Stimulated activated CD8-positive, alpha-beta memory T cell treated with anti-CD3 and anti-CD28 coated beads, Interleukin-15, amount 100 ng/mL, for 1 hour (primary cell): ENCODE measurements around the gene SPATA20.

Source experiments
- DNase-seq: peaks from one replicate; pipeline ENCODE4 v3.0.0-alpha.2; 2020; ENCODE audit warnings: low read depth

The SPATA20 gene

DNA sequence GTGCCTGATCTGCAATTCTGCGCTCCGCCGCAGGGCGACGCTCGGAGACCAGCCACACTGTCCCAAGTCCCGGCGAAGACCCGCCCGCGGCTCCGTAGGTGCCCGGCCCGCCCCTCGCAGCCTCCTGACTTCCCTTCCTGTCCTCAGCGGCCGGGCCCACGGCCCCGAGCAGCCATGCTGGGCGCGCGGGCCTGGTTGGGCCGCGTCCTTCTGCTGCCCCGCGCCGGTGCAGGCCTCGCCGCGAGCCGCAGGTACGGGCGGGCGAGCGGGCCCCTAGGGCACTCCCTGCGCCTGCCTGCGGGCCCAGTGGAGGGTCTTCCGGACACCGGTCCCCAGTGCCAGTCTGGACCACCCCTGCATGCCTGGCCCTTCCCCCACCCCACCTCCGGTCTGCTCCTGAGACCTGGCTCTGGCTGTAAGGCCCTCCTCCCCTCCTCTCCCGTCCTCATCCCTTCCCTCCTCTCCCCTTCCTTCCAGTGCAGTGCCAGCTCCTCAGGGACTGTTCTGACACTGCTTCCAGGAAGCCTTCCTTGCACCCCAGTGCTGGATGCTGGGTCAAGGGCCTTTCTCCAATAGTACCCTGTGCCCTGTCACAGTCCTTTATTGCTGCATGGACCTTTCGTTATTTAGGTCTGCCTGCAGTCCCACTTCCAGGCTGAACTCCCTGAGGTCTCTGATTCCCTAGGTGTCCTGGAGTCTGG, at the start of gene SPATA20:
SPATA20 (plus strand) TSS at position 140 of the 701 bp plus-strand sequence; CDS start at position 175, 35 bp downstream.
- DNase-seq = peak; percentile 67

- DNase-seq = no peak
Observed at GRCh38 chr17:50498021-50498874, 48.7 kb upstream of the SPATA20 start.

- DNase-seq = no peak
Observed at GRCh38 chr17:50499270-50499669, 47.7 kb upstream of the SPATA20 start.

DNA sequence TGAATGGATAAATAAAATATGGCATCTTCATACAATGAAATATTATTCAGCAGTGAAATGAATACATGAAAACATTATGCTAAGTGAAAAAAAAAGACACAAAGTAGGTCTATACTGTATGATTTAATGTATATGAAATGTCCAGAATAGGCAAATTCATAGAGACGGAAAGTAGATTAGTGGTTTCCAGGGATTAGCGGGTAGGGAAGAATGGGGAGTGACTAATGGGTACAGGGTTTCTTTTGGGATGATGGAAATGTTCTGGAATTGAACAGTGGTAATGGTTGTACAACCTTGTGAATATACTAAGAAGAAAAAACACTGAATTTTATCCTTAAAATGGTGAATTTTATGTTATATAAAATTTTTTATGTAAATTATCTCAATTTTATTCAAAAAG, 47.3 kb upstream of the SPATA20 start:
- no peak for DNase-seq

- no peak for DNase-seq
Observed at GRCh38 chr17:50501054-50501453, 45.9 kb upstream of the SPATA20 start.

GRCh38 chr17:50502301-50502990, 44.5 kb upstream of the SPATA20 start:
- DNase-seq = no peak

- no peak for DNase-seq
Observed at GRCh38 chr17:50505591-50506130, 41.3 kb upstream of the SPATA20 start.

- DNase-seq = no peak
Observed at GRCh38 chr17:50506298-50506697, 40.7 kb upstream of the SPATA20 start.

DNA sequence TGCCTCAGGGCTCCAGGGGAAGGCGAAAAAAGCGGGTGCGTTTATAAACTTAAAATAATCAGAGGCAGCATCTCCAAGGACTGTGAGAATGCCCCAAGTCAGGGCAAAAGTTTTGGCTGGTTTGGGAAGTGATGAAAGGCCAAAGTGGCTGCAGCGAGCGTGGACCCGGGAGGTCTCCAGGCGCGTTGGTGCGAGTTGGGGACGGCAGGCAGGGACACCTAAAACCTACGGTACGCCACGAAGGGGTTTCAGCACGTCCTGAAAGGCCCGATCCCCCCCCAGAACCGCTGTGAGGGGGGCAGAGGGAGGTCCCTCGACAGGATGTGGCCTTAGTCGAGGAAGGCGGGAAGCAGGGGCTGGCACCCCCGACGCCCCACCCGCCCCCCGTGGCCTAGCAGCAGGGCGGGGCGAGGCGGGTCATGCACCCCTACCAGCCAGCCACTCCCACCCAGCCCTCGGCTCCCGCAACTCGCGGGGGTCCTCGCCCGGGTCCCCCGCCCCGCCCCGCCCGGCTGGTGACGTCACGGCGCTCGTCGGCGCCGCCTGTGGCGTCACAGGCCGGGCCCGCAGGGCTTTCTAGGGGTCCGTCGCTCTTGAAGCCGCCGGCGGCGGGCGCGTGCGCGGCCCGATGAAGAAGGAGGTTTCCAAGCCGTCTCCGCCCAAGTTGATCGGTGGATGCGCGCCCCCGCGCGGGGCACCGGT, 39.0 kb upstream of the SPATA20 start, which contains the start of gene MYCBPAP:
MYCBPAP (plus strand) TSS at position 569 of the 702 bp plus-strand sequence. CDS start 236 bp downstream, outside the sequence.
- peak; percentile 63 for DNase-seq

GRCh38 chr17:50508573-50509460, 38.2 kb upstream of the SPATA20 start:
- no peak for DNase-seq

DNA sequence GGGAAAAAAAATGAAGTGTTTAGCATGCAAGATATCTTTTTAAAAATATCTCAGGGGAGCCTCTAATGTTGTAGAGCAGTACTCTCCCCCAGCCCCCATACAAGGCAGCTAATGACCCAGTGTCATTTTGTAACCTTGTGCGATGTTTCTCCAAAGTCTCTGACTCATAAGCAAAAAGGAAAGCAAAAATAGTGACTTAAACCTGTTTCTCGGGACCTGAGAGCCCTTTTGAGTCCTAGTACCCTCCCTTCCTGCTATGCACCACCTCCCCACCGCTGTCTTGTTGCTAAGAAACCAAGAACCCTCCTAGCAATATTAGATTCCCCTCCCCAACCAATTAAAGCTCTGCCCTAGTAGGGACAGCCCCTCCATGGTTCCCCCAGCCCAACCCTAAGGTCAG, 35.9 kb upstream of the SPATA20 start:
- DNase-seq = no peak

DNA sequence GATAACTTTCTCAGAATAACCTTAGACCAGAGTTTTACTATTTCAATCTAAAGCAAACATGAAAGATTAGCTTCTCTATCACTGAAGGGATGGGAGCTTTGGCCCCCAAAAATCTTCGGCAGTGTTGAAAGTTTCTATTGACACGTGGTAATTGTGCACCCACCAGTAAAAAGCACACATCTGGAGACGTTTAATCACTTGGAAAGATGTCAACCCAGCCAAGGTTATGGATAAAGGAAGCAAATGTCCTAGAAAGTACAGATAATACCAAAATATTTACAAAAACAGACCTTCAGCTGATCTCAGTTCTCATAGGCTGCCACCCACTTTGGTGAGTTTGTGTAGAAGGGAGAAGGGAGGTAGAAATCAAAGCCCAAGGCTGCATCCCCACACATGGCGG, 33.5 kb upstream of the SPATA20 start:
- no peak for DNase-seq

GRCh38 chr17:50514388-50514787, 32.6 kb upstream of the SPATA20 start:
- DNase-seq = no peak

DNA sequence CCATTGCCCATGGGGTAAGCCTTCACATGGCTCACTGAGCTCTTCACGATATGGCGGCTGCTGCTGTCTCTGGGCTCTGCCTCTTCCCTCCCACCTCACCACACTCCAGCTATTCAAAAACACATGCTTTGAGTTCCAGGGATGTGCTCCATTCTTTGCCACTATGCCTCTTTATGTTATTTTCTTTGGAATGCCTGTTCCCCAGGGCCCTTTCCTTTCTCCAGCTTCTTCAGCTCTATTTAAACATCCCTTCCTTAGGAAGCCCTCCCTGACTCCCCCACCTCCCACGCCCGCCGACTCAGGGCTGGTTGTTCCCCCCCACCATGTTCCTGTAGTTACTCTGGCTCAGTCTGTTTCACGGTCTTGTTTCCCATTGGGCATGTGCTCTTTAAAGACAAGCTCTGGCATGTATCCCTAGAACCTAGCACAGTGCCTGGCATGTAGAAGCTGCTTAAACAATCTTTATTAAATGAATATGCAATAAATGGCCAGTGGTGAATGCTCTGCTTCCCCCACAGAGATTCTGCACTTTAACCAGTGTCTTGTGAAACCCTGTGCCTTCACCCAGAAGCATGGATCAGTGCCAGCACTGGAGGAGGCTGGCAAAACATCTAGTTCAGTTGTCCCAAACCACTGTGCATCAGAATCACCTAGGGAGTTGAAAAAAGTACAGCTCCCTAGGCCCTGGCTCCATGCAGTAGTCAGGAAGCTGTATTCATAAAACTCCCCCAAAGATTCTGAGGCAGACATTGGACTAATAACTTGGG, 31.9 kb upstream of the SPATA20 start:
- DNase-seq = no peak

DNA sequence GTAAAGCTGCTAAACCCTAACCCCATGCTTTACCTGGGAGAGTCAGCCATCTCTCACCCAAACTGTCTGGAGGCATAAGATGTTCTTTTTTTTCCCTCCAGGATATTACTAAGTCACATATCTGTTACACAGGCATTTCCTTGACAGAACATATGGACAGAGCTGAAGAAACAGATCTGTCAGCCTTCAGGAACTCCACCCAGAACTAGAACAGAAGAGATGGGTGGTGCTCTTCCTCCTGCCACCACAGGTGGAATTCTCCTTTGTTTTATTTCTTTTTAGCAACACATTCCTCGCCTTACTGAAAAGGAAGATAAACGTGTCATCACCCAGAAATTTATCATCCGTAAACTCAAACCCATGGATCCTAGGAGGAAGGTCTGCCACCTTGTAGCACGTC, 30.0 kb upstream of the SPATA20 start:
- no peak for DNase-seq

DNA sequence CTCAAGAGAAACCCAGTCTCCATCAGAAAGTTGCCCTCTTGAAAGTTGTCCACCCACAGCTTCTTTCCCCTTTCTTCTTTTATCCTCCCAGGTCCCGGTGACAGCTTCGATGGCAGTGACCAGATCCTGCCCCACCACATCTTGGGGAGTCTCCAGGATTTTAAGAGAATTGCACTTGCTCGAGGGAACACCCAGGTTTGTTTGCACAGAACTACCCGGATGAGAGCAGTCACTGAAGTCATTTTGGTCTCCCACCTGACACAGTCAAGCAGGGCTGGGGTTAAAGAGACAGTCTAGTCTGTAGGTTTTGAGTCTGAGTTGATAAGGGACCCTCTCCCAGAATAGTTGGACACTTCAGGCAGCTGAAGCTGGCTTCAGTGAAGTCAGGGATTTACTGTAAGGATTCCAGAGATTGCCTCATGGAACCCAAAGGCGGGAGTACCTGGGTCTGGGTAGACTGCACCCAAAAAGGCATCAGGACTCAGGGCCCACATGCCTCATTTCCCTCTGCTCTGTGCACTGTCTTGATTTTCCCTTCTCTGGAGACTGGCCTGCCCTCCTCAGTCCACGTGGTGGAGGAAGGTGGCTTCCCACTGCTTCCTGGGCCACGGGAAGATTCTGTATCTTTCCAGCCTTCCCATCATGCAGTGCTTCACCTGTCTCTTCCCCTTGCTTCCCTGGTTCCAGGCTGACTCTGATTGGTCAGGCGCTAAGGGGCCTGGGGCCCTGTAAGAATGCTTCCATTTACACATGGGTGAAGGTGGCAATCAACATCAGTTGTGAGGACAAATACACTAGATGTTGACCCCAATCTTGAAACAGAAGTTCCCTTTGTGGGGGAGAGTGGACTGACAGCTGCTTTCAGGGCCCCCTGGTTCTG, 29.2 kb upstream of the SPATA20 start:
- DNase-seq = no peak

DNA sequence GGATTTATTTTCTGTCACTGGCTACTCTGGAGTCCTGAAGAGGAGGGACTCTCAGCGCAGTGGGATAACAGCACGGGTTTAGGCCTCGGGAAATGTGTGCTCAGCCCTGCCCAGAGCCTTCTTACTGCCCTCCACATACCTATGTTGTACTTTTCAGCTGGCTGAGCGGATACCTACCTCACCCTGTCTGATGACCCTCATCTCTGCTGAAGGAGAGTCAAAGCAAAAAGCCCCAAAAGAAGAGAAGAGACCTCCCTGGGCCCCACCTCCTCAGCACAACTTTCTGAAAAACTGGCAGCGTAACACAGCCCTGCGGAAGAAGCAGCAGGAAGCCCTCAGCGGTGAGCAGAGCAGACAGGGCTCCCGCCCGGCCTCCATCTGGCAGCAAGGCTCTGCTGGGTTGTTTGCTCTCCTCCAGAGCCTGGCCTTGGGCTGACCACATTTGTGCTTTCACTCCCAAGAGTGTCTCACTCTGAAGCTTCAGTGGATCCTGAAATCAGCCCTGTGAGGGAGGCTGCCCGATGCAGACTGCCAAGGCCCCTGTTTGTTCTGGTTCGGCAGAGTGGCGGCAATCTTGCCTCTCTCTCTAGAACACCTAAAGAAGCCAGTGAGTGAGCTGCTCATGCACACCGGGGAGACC, 28.5 kb upstream of the SPATA20 start:
- no peak for DNase-seq

DNA sequence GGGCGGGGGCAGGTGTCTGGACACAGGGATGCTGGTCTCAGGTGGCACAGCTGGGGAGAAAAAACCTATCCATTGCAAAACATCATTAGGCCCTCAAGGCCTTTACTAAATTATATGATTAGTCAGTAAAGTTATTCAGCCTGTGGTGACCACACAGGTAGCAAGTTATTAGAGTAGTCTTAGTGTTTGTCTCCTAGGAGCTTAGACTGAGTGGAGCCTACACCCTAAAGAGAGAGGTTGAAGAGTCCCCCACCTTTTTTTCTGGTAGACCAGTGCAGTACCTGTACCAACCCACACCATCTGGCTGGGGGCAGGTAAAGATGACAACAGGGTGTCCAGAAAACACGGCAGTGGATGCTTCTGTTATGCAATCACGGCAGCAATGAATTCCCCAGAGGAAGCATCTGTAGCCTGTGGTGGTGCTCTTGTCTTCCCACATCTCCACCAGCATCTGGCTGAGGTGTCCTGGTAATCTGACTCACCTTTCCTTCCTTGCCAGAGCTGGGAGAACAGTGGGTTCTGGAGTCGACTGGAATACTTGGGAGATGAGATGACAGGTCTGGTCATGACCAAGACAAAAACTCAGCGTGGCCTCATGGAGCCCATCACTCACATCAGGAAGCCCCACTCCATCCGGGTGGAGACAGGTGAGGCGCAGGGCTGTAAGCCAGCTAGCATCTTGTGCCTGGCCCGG, 27.7 kb upstream of the SPATA20 start:
- no peak for DNase-seq
